GM21447 (cell line): Measurements from ENCODE around the gene PRDM16.

Experiments
- ATAC-seq: cut with Tn5 transposase; IDR thresholded peaks from one replicate; pipeline ENCODE4 v1.9.1; 2021; ENCODE audit not compliant: unreplicated experiment

The PRDM16 gene

DNA sequence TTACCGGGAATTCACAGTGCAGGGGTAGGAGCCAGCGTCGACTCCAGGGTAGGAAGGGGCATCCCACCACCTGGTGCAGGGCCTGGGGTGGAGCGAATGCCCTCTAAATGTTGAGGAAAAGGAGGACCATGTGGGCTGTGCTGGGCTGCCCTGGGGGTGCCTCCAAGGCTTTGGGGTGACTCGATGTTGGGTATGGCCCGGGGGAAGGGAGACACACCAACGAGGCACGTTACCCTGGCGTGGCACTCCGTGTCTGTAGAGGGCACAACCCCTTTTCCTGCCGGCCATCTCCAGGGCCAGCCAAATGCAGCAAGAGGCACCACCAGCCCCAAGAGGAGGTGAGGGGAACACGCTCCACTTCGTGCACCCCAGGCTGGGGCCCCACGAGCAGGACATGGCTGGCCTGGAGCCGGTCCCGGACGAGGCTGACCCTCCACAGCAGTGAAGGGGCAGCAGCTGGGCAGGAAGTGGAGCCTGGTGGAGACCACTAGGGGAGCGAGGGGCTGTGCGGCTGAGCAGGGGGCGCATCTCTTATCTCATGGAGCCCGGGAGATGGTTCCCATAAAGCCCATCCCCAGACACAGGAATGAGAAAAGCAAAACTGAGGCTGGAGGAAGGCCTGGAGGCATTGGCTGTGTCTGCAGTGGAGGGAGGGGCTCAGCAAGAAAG lies 36.5 kb upstream of the PRDM16 start:
- no peak for ATAC-seq

DNA sequence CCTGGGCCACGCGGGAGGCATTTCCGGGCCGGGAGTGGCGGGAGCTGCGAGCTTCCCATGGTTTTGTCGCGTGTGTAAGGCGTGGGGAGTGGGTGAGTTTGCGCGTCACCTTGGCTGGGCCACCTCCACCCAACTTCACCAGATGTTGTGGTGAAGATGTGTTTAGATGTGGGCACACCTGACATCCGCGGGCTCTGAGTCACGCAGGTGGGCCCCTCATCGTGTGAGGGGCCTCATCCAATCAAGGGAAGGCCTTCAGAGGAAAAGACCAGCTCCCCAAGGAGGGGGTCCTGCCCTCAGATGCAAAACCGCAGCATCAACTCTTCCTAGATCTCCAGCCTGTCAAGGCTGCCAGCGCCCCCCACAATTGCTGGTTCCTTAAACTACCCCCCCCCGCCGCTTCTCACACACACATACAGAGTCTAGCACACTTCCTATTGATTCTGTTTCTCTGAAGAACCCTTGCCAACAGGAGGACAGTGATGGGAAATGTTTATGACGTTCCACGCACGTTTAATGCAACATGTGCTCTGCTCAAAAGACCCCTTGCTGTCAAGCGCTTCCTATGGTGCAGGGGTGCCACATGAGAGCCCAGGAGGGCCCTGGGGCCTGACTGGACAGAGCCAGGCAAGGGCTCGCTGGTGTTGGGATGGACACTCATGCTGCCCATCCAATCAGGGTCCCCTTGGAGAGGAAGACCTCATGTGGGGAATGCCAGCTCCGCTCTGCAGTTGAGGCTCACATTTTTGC lies 35.8 kb upstream of the PRDM16 start:
- no peak for ATAC-seq

DNA sequence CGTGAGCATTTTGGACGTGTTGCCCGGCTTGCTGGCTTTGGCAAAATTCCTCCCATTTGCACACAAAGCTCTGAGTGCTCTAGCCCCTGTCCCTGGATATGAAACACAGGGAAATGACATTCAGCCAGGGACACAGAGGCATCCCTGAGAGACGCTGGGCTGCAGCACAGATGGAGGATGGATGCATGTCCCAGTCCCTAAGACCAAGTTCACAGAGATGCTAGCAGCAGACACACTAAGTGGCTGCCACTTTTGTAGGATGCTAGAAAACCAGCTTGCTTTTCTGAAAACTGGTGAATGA lies 35.3 kb upstream of the PRDM16 start:
- no peak for ATAC-seq

DNA sequence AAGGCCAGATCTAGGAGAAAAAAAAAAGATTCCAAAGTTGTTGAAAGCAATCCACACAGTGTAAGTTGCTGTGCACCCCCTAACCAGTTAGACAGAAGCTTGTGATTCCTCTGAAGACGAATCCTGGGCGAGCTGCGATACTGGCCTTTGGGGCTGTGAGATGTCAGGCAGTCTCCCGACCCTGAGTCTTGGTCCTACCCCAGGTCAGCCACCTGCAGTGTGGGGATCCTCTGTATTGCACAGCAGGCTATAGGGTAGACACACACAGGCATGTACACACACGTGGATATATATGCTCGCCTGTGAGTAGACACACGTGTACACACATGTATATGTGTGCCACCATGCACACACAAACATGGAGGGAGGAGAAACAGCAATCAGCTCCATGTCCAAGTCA lies 34.8 kb upstream of the PRDM16 start:
- ATAC-seq = no peak

DNA sequence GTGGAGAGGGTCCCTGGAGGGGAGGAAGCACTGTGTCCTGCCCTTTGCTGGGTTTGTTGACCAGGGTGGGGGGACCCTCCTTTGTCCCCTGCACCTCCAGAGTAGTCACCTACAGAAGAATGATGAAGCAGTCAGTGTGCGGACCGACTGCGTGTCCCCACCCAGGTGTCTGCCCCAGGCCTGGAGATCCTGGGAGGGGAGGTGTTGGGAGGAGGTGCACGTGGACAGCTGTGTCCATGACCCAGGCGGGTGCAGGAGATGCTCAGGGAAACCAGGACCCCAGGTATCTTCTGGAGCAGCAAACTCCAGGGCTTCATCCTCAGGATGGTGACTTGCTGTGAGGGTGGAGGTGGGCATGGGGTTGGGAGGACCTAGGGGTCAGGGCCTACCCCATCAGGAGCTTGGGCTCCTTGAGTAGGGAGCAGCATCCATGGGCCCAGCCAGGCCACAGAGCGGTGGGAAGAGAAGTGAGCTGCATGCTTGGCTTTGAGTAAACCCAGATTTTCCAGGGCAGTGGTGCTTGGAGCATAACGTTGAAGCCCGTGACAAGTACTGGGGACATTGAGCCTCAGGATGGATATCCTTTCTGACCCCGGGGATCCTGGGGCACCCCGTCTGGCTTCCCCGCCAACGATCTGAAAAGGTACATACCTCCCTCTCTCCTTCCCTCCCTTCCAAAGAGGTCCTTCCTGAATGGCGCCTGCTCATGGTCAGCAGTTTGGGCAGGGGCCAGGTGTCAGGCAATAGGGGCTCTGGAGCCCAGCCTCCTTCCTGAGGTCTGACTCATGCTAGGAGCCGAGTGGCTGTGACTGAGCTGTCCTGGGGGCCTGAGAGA lies 34.1 kb upstream of the PRDM16 start:
- ATAC-seq = no peak

DNA sequence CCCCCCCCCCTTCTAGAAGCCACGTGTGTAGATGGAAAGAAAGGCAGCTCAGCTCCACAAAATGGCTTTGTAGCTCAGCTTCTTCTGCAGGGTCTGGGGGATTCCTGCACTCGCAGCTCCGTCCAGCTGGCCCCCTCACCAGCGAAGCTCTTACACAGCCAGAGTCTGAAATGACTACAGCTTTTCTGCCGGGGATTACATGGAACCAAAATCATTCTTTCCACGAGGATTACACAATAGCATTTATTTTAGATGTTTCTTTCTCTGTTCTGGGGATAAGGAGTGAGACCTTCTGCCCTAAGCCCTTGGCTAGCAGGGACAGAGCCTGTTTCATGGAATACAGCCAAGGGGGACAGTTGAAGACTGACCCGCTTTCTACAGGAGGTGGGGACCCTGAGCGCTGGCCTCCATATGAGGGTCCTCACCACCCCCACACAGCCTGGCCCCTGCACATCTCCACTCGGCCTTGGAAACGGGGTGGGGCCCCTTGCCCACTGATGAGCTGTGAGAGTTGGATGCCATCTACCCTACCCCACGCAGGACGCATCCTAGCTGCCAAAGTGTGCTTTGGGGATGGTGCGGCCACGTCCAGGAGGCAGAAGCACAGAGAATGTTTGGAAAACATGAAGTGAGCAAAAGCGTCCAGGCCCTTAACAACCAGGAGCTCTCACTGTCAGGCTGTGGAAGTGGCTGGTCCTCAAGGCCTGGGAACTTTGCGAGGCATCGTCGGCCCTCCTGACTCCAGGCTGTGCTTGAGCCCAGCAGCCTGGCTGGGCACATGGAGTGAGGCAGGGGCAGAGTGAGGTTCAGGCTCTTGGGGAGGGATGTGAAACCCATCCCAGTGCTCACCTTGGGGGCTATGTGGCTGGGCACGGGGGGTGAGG lies 33.2 kb upstream of the PRDM16 start:
- no peak for ATAC-seq

DNA sequence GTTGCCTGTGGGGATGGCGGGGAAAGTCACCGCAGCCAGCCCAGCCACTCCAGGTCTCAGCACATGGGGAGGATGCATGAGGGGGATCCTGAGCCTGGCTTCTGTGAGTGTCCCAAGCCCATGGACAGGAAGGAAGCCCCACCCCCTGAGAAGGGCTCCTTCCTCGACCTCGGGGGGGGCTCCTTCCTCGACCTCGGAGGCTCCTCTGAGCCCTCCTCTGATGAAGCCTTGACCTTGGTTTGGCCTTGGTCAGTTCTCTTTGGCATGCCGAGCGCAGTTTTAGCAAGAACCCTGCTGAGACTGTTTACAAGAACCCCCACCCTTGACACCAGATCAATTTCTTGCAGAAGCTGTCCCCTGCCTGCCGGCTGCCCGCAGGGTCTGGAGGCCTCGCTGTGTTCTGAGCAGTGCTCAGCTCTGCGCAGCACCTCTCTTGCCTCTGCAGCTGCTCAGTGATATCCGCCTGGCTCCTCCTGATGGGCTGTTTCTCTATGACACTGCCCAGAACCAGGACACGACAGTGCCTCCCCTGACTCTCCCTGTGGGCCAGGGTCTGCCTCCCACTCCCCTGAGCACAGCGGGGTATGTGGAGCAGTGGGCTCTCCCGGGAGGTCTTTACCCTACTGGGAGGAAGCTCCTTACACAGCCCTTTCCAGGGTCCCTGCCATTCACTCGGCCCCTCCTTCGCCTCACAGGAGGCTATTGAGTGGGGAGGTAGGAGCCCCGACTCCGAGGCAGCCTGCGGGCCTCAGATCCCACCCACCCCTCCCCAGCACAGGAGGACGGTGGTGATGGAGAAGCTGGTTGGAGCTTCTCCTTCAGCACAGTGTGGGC lies 32.3 kb upstream of the PRDM16 start:
- no peak for ATAC-seq

DNA sequence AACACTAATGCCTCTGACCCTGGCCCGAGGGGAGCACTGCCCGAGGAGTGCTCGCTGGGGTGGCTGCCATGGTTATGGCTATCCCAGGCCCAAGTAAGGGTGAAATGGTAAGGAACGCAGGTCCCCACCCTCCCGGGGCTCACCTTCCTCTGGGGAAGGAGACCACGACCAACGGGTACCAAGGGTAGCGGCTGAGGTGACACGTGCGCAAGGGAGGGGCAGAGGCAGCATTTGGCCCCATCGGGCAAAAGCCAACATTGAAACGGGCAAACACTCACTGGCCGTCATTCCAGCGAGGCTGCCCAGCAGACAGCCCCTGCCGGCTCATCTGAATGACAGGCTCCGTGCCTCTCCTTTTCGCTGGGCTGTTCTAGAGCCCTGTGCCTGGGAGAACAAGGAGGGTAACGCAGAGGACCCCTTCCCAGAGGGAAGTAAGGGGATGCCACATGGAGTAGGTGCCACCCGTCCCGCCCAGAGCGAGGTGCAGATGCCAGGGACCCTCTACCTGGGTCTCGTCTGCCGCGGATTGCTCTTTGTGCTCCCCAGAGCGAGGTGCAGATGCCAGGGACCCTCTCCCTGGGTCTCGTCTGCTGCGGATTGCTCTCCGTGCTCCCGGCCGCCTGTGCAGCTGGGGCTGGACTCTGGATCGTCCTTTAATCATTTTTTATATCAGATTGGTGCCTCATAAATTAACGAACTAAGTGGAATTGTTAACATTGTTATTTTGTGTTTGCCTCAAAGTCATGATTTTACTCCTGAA lies 31.5 kb upstream of the PRDM16 start:
- no peak for ATAC-seq

DNA sequence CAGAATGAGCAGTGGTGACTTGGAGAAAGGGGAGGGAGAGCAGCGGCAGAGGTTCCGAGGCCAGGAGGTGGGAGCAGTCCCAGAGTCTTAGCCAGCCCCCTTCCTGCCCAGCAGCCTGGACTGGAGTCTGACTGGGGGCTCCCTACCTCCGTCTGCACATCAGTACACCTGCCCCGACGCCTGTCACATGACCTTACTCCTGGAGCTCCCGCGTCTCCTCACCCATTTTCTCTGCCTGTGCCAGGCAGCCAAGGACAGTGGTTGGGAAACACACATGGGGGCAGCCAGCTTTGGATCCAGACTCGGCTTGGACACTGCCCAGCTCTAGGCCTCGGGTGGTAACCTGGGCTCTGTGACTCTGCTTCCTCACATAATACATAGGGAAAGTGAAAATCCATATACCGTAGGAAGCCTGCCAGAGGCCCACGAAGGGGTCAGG lies 30.9 kb upstream of the PRDM16 start:
- no peak for ATAC-seq

DNA sequence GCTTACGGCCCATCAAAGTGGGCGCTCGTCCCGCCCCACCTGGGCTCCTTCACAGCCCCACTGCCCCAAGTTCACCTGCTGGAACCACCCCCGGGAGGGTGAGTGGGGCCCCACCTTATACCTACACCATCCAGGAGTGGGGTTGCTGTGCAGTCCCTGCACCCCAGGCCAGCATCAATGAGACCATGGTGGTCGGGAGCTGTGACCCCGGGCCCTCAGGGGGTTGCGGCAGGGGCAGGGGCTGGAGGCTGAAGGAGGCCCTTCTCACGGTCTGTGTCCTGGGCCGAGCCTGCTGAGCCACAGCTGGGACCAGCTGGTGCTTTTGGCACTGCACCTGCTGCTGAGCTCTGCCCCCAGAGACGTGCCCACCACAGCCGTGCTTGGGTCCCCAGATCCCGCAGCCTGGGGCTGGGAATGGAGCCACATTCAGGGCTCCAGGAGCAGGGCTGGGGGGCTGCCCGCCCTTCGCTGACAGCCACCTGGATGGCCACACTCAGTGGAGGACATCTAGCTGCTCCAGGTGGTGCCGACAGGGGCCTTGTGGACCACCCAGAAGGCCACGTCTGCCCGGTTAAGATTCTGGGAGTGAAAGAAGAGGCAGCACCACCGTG lies 30.3 kb upstream of the PRDM16 start:
- no peak for ATAC-seq

DNA sequence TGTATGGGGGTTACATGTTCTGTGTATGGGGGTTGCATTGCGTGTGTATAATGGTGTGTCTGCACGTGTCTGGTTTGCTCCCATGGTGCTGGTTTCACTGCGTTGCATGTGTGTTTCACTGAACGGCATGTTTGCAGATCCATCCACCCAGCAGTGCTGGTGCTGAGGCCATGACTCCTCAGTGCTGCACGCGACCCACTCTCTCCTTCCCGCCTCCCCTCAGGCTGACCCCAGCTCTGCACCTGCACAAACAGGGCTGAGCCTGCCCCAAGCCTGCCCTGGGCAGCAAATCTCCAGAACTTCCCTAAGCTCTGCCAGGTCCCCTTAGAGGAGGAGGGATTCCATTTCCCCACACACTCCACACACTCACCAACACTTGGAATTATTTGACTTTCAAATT lies 29.0 kb upstream of the PRDM16 start:
- no peak for ATAC-seq

DNA sequence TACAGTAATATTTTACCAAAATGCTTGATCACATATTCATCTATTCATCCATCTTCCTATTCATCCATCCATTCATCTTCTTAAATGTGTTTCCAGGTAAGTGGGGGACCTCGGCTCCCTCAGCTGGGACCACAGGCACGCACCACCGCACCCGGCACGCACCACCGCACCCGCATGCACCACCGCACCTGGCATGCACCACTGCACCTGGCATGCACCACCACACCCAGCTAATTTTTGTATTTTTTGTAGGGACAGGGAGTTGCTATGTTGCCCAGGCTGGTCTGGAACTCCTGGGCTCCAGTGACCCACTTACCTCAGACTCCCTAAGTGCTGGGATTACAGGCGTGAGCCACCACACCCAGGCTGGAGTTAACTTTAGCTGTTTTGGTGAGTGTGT lies 26.5 kb upstream of the PRDM16 start:
- no peak for ATAC-seq

DNA sequence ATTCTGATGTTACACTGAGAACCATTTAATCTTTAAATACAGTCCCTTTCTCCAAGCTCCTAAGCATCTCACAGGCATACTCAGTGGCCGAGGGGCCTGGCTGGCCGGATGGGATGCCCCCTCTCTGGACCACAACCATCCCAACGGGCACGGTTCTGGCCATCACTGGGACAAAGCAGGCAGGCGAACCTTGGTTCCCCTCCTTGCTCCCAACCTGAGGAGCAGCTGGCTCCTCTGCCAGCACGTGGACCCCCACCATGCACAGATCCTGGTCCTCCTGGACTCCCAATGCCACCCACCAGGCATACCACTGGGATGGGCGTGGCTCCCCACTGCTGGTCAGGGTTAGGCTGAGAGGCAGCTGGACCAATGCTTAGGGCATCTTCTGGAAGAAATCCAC lies 19.8 kb upstream of the PRDM16 start:
- no peak for ATAC-seq

DNA sequence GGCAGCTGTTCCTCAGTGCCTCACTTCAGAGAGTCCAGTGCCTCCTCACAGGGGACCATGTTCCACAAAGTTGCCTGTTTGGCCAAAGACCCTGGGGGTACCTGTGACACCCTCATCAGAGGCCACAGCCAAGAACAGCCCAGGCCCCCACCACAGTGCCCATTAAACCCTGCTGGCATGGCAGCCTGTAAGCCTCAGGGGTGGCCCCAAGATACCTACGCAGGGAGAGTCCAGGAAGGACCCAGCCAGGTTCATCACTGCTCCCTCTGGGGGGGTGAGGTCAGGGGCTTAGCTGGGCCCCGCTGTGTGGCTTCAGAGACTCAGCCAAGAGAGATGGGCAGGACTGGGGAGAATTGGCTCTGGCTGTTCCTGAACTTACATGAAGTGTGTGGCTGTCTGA lies 19.1 kb upstream of the PRDM16 start:
- no peak for ATAC-seq

DNA sequence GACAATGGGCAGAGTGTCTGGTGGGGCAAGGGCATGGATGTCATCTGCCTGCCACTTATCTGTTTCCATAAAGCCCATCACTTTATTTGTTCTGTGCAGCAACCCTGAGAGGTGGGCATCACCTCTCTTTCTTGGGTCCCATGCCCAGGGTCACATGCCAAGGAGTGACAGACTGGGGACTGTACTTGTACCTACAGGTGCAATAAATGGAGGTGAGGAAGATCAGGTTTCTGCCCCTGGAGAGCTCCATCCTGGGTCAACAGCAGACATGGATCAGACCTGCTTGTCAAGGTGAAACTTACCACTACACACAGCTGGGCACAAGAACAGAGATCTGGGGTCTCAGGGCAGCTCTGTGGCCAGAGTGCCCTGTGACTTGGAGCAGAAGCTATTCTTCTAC lies 18.4 kb upstream of the PRDM16 start:
- ATAC-seq = no peak

DNA sequence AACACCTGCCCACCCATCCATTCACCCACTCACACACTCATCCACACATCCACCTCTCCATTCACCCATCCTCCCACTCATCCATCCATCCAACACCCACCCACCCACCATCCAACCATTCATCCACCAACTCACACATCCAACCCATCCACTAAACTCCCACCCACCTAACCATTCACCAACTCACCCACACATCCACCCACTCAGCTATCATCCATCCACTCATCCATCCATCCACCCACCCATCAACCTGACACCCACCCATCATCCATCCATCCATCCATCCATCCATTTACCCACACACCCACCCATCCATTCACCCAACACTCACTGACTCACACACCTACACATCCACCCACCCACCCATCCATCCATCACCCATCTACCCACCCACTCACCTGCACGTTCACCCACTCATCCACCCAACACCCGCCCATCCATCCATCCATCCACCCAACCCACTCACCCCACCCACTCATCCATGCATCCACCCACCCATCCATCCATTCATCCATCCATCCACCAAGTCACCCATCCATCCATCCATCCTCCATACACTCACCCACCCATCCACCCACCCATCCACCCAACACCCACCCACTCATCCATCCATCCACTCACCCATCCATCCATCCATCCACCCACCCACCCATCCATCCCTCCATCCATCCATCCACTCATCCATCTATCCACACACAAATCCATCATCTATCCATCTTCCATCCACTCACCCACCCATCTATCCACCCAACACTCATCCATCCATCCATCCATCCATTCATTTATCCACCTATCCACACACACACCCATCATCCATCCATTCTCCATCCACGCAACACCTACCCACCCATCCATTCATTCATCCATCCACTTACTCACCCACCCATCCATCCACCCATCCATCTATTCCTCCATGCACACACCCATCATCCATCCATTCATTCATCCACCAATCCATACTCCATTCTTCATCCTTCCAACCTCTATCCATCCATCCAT lies 17.4 kb upstream of the PRDM16 start:
- ATAC-seq = no peak

DNA sequence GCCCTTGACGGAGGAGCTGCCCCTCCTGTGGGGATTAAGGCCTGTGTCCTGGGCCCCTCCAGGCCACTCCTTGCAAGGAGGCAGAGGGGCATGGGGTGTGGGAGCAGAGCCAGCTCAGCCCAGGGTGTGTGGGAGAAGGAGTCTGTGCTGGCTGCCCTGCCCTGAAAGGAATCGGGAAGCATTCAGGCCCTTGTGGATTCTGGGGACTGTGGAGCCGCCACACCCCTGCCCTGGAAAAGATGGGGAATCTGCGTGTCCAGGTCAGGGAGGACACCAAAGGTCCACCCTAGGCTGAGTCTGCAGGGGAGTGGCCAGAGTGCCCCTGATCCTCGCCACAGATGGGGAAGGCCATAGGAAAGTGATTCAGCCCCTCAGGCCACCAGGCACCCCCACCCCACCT lies 16.5 kb upstream of the PRDM16 start:
- ATAC-seq = no peak
